ENCODE data around the gene SLC41A3. TPM values are rescaled to one million over a fixed set of nuclear protein-coding genes. Genes with fewer than 3 reads are reported as not detected.

Gene SLC41A3
- polyA plus RNA-seq, 2 of the 4 experiments (the other 2 are of a cell fraction), result 18.9 to 24.2 TPM

DNA sequence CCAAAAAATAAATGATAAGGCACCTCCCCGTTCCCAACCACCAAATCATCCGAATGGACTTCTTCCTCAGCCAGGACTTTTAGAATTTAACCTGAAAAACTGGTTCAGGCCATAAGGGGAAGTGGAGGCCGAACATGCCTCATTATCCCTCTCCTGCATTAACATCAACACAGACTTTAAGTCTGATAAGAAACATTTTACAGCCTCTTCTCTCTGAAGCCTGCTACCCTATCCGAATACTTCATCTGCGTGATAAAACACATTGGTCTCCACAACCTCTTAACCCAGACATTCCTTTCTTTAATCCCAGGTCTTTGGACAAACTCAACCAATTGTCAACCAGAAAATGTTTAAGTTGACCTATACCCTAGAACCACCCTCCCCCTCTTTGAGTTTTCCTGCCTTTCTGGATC is 850 bp upstream of the SLC41A3 start:
- TF ChIP-seq, protein P1, sequence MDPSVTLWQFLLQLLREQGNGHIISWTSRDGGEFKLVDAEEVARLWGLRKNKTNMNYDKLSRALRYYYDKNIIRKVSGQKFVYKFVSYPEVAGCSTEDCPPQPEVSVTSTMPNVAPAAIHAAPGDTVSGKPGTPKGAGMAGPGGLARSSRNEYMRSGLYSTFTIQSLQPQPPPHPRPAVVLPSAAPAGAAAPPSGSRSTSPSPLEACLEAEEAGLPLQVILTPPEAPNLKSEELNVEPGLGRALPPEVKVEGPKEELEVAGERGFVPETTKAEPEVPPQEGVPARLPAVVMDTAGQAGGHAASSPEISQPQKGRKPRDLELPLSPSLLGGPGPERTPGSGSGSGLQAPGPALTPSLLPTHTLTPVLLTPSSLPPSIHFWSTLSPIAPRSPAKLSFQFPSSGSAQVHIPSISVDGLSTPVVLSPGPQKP (IDR thresholded peaks at IDR 0.05; ENCODE audit: low read depth, low read length), result no peak
- TF ChIP-seq POLR2AphosphoS2 (conservative IDR thresholded peaks at IDR 0.05; ENCODE audit: low read length) (no peak), POLR2A (IDR thresholded peaks at IDR 0.05; ENCODE audit: low read length) (no peak), NPAS2 (CRISPR knock-in tag; IDR thresholded peaks at IDR 0.05; ENCODE audit: borderline replicate concordance) (no peak), RCOR1 (IDR thresholded peaks at IDR 0.05; ENCODE audit: low read depth, low read length) (no peak), HOXB13 (CRISPR knock-in tag; IDR thresholded peaks at IDR 0.05; ENCODE audit: low read depth) (no peak), EHMT2 (IDR thresholded peaks at IDR 0.05; ENCODE audit: low read depth) (no peak), MAZ (IDR thresholded peaks at IDR 0.05; ENCODE audit: borderline replicate concordance, low read depth, low read length) (no peak), HOXA7 (CRISPR knock-in tag; IDR thresholded peaks at IDR 0.05) (no peak), ESRRA (IDR thresholded peaks at IDR 0.05; ENCODE audit: borderline replicate concordance, low read length) (no peak), JUNB (IDR thresholded peaks at IDR 0.05) (no peak), KDM5A (IDR thresholded peaks at IDR 0.05) (no peak)
- TF ChIP-seq, protein P2, sequence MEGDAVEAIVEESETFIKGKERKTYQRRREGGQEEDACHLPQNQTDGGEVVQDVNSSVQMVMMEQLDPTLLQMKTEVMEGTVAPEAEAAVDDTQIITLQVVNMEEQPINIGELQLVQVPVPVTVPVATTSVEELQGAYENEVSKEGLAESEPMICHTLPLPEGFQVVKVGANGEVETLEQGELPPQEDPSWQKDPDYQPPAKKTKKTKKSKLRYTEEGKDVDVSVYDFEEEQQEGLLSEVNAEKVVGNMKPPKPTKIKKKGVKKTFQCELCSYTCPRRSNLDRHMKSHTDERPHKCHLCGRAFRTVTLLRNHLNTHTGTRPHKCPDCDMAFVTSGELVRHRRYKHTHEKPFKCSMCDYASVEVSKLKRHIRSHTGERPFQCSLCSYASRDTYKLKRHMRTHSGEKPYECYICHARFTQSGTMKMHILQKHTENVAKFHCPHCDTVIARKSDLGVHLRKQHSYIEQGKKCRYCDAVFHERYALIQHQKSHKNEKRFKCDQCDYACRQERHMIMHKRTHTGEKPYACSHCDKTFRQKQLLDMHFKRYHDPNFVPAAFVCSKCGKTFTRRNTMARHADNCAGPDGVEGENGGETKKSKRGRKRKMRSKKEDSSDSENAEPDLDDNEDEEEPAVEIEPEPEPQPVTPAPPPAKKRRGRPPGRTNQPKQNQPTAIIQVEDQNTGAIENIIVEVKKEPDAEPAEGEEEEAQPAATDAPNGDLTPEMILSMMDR (IDR thresholded peaks at IDR 0.05), result no peak
- TF ChIP-seq, protein P3, sequence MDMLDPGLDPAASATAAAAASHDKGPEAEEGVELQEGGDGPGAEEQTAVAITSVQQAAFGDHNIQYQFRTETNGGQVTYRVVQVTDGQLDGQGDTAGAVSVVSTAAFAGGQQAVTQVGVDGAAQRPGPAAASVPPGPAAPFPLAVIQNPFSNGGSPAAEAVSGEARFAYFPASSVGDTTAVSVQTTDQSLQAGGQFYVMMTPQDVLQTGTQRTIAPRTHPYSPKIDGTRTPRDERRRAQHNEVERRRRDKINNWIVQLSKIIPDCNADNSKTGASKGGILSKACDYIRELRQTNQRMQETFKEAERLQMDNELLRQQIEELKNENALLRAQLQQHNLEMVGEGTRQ (IDR thresholded peaks at IDR 0.05), result no peak
- TF ChIP-seq, protein P4, sequence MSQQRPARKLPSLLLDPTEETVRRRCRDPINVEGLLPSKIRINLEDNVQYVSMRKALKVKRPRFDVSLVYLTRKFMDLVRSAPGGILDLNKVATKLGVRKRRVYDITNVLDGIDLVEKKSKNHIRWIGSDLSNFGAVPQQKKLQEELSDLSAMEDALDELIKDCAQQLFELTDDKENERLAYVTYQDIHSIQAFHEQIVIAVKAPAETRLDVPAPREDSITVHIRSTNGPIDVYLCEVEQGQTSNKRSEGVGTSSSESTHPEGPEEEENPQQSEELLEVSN (IDR thresholded peaks at IDR 0.05; ENCODE audit: borderline replicate concordance, low read depth), result no peak
- H3K4me3 ChIP-seq, result peak overlapping the region; percentile 87
- peaks cover 13% of the 10 kb centered on the region for H3K4me1 ChIP-seq
- H3K4me2 ChIP-seq, result peak overlapping the region; percentile 67
- DNase-seq (ENCODE audit: low read depth in 1 of 2, low spot score in 1 of 2) (no peak), ATAC-seq (no peak), FAIRE-seq (no peak)
- 77% methylated on average over 5 of the region's 5 CpGs for WGBS (ENCODE audit: missing lambda C conversion rate)
- POLR2A ChIA-PET, result interaction anchor here (1.1 kb wide), 1 partner anchor 94 kb away, joined by 5 read pairs; no protein-coding TSS in a partner anchor
- peaks cover 3% of the 10 kb centered on the region; the same call in 1 of the 3 replicates for H3K9me3 ChIP-seq
- CTCF ChIA-PET, result interaction anchor here (1.0 to 1.2 kb wide), 2 partner anchors 12 to 112 kb away, joined by 3 read pairs; no protein-coding TSS in a partner anchor
- H3K27ac ChIP-seq, result peak overlapping the region in 1 of 2 experiments; percentile 99; a peak in 2 of 6 replicates

DNA sequence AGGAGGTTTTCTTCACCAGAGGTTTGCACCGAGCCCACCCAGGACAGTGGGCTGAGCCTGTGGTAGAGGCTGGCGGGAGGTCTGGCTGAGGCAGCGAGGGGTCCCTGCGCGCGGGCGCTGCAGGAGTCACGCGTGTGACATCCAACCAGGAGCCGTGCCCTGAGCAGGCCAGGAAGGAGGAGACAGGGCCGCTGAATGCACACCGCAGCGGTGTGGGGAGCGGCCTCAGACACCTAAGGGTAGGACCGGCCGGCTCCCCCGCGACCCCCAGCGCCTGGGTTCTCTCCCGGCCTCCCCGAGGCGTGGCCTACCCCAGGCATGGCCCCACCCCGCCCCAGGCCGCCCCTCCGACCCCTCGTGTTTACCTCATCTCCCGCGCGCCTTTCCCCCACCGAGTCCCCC is 412 bp downstream of the SLC41A3 start:
- ChIA-PET POLR2A (interaction anchor here (1.1 kb wide), 2 partner anchors 93 to 125 kb away, joined by 3 to 5 read pairs; no protein-coding TSS in a partner anchor), CTCF (interaction anchor here (1.2 kb wide), 1 partner anchor 110 kb away, joined by 3 read pairs; no protein-coding TSS in a partner anchor)
- Histone ChIP-seq H3K27ac (peak overlapping the region; percentile 86 to 99), H3K4me2 (peak overlapping the region; percentile 97), H3K9me3 (0 out of 3 replicates have a peak, but pooled peaks cover 3% of the 10 kb centered on the region), H3K4me3 (peak overlapping the region; percentile 87), H3K4me1 (peaks cover 13% of the 10 kb centered on the region)
- DNase-seq (ENCODE audit: low read depth in 1 of 2, low spot score in 1 of 2) (peak; percentile 35 to 40), ATAC-seq (peak; percentile 83), FAIRE-seq (no peak)
- WGBS (ENCODE audit: missing lambda C conversion rate), result 0% methylated on average over 3 of the region's 30 CpGs
- no peak for TF ChIP-seq RARB (CRISPR knock-in tag; IDR thresholded peaks at IDR 0.05)
- TF ChIP-seq MAZ (IDR thresholded peaks at IDR 0.05; ENCODE audit: borderline replicate concordance, low read depth, low read length), result no peak
- no peak for TF ChIP-seq JUN (IDR thresholded peaks at IDR 0.05)
- no peak for TF ChIP-seq HOXB13 (CRISPR knock-in tag; IDR thresholded peaks at IDR 0.05; ENCODE audit: low read depth)
- TF ChIP-seq POLR2AphosphoS2 (conservative IDR thresholded peaks at IDR 0.05; ENCODE audit: low read length), result no peak
- TF ChIP-seq, protein P3 (IDR thresholded peaks at IDR 0.05), result no peak
- TF ChIP-seq, protein P2 (IDR thresholded peaks at IDR 0.05), result no peak
- TF ChIP-seq NR3C1 (IDR thresholded peaks at IDR 0.05), result no peak
- TF ChIP-seq, protein P4 (IDR thresholded peaks at IDR 0.05; ENCODE audit: borderline replicate concordance, low read depth), result no peak
- no peak for TF ChIP-seq MYC (IDR thresholded peaks at IDR 0.05; ENCODE audit: borderline replicate concordance, low read length)
- no peak for TF ChIP-seq FOSL2 (IDR thresholded peaks at IDR 0.05)
- TF ChIP-seq FOSL2 (CRISPR knock-in tag; IDR thresholded peaks at IDR 0.05), result no peak
- TF ChIP-seq ZC3H11A (IDR thresholded peaks at IDR 0.05), result no peak
- no peak for TF ChIP-seq MAFK (IDR thresholded peaks at IDR 0.05; ENCODE audit: partially characterized antibody)
- no peak for TF ChIP-seq KDM1A (IDR thresholded peaks at IDR 0.05; ENCODE audit: low read depth)
- TF ChIP-seq ESRRA (IDR thresholded peaks at IDR 0.05; ENCODE audit: borderline replicate concordance, low read length), result no peak
